Ascending aorta (tissue), 2 donors: ENCODE results near the gene PITPNC1. TPM values are rescaled to one million over a fixed set of nuclear protein-coding genes. Genes with fewer than 3 reads are reported as not detected.
"Not testable (repeated sequence)": the region's sequence is repeated elsewhere in the genome, so short reads cannot be mapped to it uniquely, and the experiment has no call there.

Experiments used
- DNase-seq, 2 donors: peaks; one replicate each; pipeline ENCODE4 v3.0.0-alpha.2; 2019; ENCODE audit warnings: low spot score in 2 of 2
- H3K27ac ChIP-seq, 2 donors: fragments of 200-600 bp; sonication (generic); one replicate each; pipeline ENCODE4 v1.5.1; 2016 to 2017; ENCODE audit warnings: mild to moderate bottlenecking in 1 of 2
- H3K27me3 ChIP-seq: fragments of 200-600 bp; sonication (generic); one replicate; pipeline ENCODE4 v1.5.1; 2017
- H3K36me3 ChIP-seq, 2 donors: fragments of 200-600 bp; sonication (generic); one replicate each; pipeline ENCODE4 v1.5.1; 2016
- H3K4me1 ChIP-seq, 2 donors: fragments of 200-600 bp; sonication (generic); one replicate each; pipeline ENCODE4 v1.5.1; 2016 to 2017; ENCODE audit warnings: mild to moderate bottlenecking in 1 of 2
- H3K4me3 ChIP-seq, 2 donors: fragments of 200-600 bp; sonication (generic); one replicate each; pipeline ENCODE4 v1.5.1; 2016 to 2017; ENCODE audit warnings: mild to moderate bottlenecking in 1 of 2
- H3K9me3 ChIP-seq, 2 donors: fragments of 200-600 bp; sonication (generic); one replicate each; pipeline ENCODE4 v1.5.1; 2016
- CTCF ChIP-seq, 3 experiments: fragments of 200-600 bp in 2 of 3; fragments of 450-650 bp in 1 of 3; sonication (generic) in 2 of 3; IDR thresholded peaks; one replicate each; pipeline ENCODE4 v1.5.1; 2016 to 2019; ENCODE audit warnings: antibody characterized with exemption in 3 of 3, mild to moderate bottlenecking in 1 of 3, moderate library complexity in 1 of 3
- intact Hi-C: fragments of 100-400 bp; cut with DNase I; formaldehyde crosslinking; loops from one replicate; pipeline ENCODE4 v1.15.1; 2023
- total RNA-seq: library from RNA; depleted of rRNA; stranded (reverse); fragments of >200 nt; gene quantifications from one replicate; pipeline ENCODE4 v1.1.0, GENCODE V29; 2016

Gene PITPNC1
- total RNA-seq, 1 donor from 2014 or later = 10.9 TPM

- intact Hi-C loops = no loop called here
- no peaks in the 10 kb centered on the region for H3K36me3 ChIP-seq
- H3K9me3 ChIP-seq = no peaks in the 10 kb centered on the region
- no peak overlapping the region for H3K4me3 ChIP-seq
- DNase-seq = no peak
- TF ChIP-seq CTCF (IDR thresholded peaks at IDR 0.05) = no peak
- H3K4me1 ChIP-seq = no peaks in the 10 kb centered on the region
- H3K27me3 ChIP-seq = no peaks in the 10 kb centered on the region
- H3K27ac ChIP-seq = no peak overlapping the region
These were observed 197.7 kb downstream of the PITPNC1 start for GRCh38 chr17:67574658-67575293.

- Histone ChIP-seq H3K4me3 (no peak overlapping the region), H3K36me3 (no peaks in the 10 kb centered on the region), H3K27me3 (no peaks in the 10 kb centered on the region), H3K9me3 (no peaks in the 10 kb centered on the region), H3K4me1 (no peaks in the 10 kb centered on the region), H3K27ac (no peak overlapping the region)
- DNase-seq = no peak
- intact Hi-C loops = no loop called here
- no peak for TF ChIP-seq CTCF (IDR thresholded peaks at IDR 0.05)
These were observed 198.2 kb downstream of the PITPNC1 start for GRCh38 chr17:67575325-67575724.

GRCh38 chr17:67576471-67577115, 199.5 kb downstream of the PITPNC1 start:
- Histone ChIP-seq H3K4me1 (no peaks in the 10 kb centered on the region), H3K9me3 (no peaks in the 10 kb centered on the region), H3K4me3 (no peak overlapping the region), H3K27ac (no peak overlapping the region), H3K36me3 (no peaks in the 10 kb centered on the region), H3K27me3 (no peaks in the 10 kb centered on the region)
- intact Hi-C loops = no loop called here
- DNase-seq = no peak
- TF ChIP-seq CTCF (IDR thresholded peaks at IDR 0.05) = no peak

- TF ChIP-seq CTCF (IDR thresholded peaks at IDR 0.05) = no peak
- no peaks in the 10 kb centered on the region for H3K4me1 ChIP-seq
- DNase-seq = no peak
- no peaks in the 10 kb centered on the region for H3K9me3 ChIP-seq
- intact Hi-C loops = no loop called here
- no peaks in the 10 kb centered on the region for H3K36me3 ChIP-seq
- no peak overlapping the region for H3K27ac ChIP-seq
- no peaks in the 10 kb centered on the region for H3K27me3 ChIP-seq
- no peak overlapping the region for H3K4me3 ChIP-seq
These were observed 200.5 kb downstream of the PITPNC1 start for GRCh38 chr17:67577429-67578141.

GRCh38 chr17:67578142-67578457, 201.0 kb downstream of the PITPNC1 start:
- no peaks in the 10 kb centered on the region for H3K9me3 ChIP-seq
- H3K4me3 ChIP-seq = no peak overlapping the region
- no peaks in the 10 kb centered on the region for H3K36me3 ChIP-seq
- no peaks in the 10 kb centered on the region for H3K4me1 ChIP-seq
- intact Hi-C loops = no loop called here
- no peak overlapping the region for H3K27ac ChIP-seq
- no peaks in the 10 kb centered on the region for H3K27me3 ChIP-seq
- no peak for TF ChIP-seq CTCF (IDR thresholded peaks at IDR 0.05)
- no peak for DNase-seq

GRCh38 chr17:67578679-67579405, 201.8 kb downstream of the PITPNC1 start:
- H3K27me3 ChIP-seq, H3K36me3 ChIP-seq, DNase-seq, H3K4me3 ChIP-seq, H3K27ac ChIP-seq, intact Hi-C loops, H3K4me1 ChIP-seq, H3K9me3 ChIP-seq: not testable (repeated sequence)
